Measurements from ENCODE around the gene ZNF33B. TPM values are rescaled to one million over a fixed set of nuclear protein-coding genes. Genes with fewer than 3 reads are reported as not detected.

ZNF33B gene
- total RNA-seq, 1 donor from 2014 or later: 34.5 TPM

DNA sequence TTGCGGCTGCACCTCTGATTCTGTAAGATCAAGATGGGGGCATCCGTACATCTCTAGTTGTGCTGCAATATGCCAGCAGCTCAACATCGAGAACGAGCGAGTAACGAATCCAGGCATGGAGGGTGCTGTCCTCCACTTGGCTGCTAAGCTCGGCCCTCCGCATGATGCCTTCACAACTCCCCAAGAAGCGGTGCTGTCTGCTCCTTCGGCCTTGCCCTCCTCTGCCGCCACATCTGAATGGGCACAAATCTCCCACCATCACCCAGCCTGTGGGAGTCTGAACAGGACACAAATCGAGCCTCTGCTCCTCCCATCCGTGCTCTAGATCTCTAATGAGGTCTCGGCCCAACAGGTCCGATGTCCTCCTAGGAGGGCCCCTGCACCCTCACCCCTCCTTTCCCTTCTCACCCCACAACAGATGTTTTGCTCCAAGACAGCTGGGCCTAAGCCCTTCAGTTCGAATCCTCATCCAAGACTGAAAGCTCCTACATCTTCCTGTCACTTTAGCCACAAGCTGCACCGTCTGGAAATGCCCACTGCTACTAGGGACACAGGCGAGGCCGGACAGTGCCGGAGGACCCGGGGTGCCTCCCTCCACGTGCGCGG lies 86.7 kb downstream of the ZNF33B start:
- H3K4me1 ChIP-seq: no peaks in the 10 kb centered on the region
- H2AFZ ChIP-seq (replicated peaks): peak overlapping the region; percentile 79
- TF ChIP-seq EZH2 (IDR thresholded peaks at IDR 0.05) (no peak), EZH2phosphoT487 (IDR thresholded peaks at IDR 0.05) (no peak)
- TF ChIP-seq, protein P1, sequence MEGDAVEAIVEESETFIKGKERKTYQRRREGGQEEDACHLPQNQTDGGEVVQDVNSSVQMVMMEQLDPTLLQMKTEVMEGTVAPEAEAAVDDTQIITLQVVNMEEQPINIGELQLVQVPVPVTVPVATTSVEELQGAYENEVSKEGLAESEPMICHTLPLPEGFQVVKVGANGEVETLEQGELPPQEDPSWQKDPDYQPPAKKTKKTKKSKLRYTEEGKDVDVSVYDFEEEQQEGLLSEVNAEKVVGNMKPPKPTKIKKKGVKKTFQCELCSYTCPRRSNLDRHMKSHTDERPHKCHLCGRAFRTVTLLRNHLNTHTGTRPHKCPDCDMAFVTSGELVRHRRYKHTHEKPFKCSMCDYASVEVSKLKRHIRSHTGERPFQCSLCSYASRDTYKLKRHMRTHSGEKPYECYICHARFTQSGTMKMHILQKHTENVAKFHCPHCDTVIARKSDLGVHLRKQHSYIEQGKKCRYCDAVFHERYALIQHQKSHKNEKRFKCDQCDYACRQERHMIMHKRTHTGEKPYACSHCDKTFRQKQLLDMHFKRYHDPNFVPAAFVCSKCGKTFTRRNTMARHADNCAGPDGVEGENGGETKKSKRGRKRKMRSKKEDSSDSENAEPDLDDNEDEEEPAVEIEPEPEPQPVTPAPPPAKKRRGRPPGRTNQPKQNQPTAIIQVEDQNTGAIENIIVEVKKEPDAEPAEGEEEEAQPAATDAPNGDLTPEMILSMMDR (IDR thresholded peaks at IDR 0.05): no peak
- no peaks in the 10 kb centered on the region for H4K20me1 ChIP-seq (ENCODE audit: low read depth)
- Mint-ChIP-seq H3K36me3 (peaks cover 31% of the 10 kb centered on the region), H3K4me1 (peaks cover 18% of the 10 kb centered on the region), H3K9me3 (peaks cover 23% of the 10 kb centered on the region), H3K27ac (peak overlapping the region; percentile 48), H3K4me3 (peak overlapping the region; percentile 96), H3K27me3 (ENCODE audit: insufficient read depth, low read depth) (peaks cover 4% of the 10 kb centered on the region)
- peak overlapping the region; percentile 38 for H3K9ac ChIP-seq
- peaks cover 22% of the 10 kb centered on the region for H3K79me2 ChIP-seq (ENCODE audit: low read depth)
- no peaks in the 10 kb centered on the region for H3K9me3 ChIP-seq (ENCODE audit: low read depth)
- no peaks in the 10 kb centered on the region for H3K36me3 ChIP-seq
- H3K4me2 ChIP-seq: peak overlapping the region; percentile 72
- no peaks in the 10 kb centered on the region for H3F3A ChIP-seq (ENCODE audit: low read depth)
- peak overlapping the region; percentile 69 for H3K4me3 ChIP-seq
- peak; percentile 3 for DNase-seq (ENCODE audit: low spot score)
- no peak overlapping the region for H3K27ac ChIP-seq
- H3K27me3 ChIP-seq: no peaks in the 10 kb centered on the region

GRCh38 chr10:42549851-42550250 lies 88.5 kb downstream of the ZNF33B start:
- no peaks in the 10 kb centered on the region for H3K27me3 ChIP-seq
- Mint-ChIP-seq H3K9me3 (peaks cover 35% of the 10 kb centered on the region), H3K36me3 (peaks cover 35% of the 10 kb centered on the region), H3K4me3 (no peak overlapping the region), H3K27me3 (ENCODE audit: insufficient read depth, low read depth) (no peaks in the 10 kb centered on the region), H3K27ac (no peak overlapping the region), H3K4me1 (peaks cover 18% of the 10 kb centered on the region)
- H3K9me3 ChIP-seq (ENCODE audit: low read depth): peaks cover 13% of the 10 kb centered on the region
- no peak overlapping the region for H3K9ac ChIP-seq
- no peak overlapping the region for H2AFZ ChIP-seq (replicated peaks)
- H4K20me1 ChIP-seq (ENCODE audit: low read depth): no peaks in the 10 kb centered on the region
- H3K27ac ChIP-seq: no peak overlapping the region
- no peaks in the 10 kb centered on the region for H3F3A ChIP-seq (ENCODE audit: low read depth)
- no peak overlapping the region for H3K4me2 ChIP-seq
- no peaks in the 10 kb centered on the region for H3K4me1 ChIP-seq
- TF ChIP-seq, protein P1 (IDR thresholded peaks at IDR 0.05): no peak
- TF ChIP-seq EZH2phosphoT487 (IDR thresholded peaks at IDR 0.05) (no peak), EZH2 (IDR thresholded peaks at IDR 0.05) (no peak)
- DNase-seq (ENCODE audit: low spot score): no peak
- no peak overlapping the region for H3K4me3 ChIP-seq
- peaks cover 27% of the 10 kb centered on the region for H3K79me2 ChIP-seq (ENCODE audit: low read depth)
- no peaks in the 10 kb centered on the region for H3K36me3 ChIP-seq

- H3K36me3 ChIP-seq: no peaks in the 10 kb centered on the region
- Mint-ChIP-seq H3K9me3 (peaks cover 49% of the 10 kb centered on the region), H3K4me1 (peaks cover 16% of the 10 kb centered on the region), H3K27me3 (ENCODE audit: insufficient read depth, low read depth) (no peaks in the 10 kb centered on the region), H3K27ac (no peak overlapping the region), H3K36me3 (peaks cover 40% of the 10 kb centered on the region), H3K4me3 (no peak overlapping the region)
- no peaks in the 10 kb centered on the region for H3K27me3 ChIP-seq
- H3K79me2 ChIP-seq (ENCODE audit: low read depth): peaks cover 31% of the 10 kb centered on the region
- H3K4me2 ChIP-seq: no peak overlapping the region
- H3K9ac ChIP-seq: no peak overlapping the region
- H3K4me1 ChIP-seq: no peaks in the 10 kb centered on the region
- no peaks in the 10 kb centered on the region for H4K20me1 ChIP-seq (ENCODE audit: low read depth)
- no peak overlapping the region for H2AFZ ChIP-seq (replicated peaks)
- H3K9me3 ChIP-seq (ENCODE audit: low read depth): peaks cover 27% of the 10 kb centered on the region
- H3F3A ChIP-seq (ENCODE audit: low read depth): no peaks in the 10 kb centered on the region
- H3K4me3 ChIP-seq: no peak overlapping the region
- TF ChIP-seq EZH2 (IDR thresholded peaks at IDR 0.05) (no peak), EZH2phosphoT487 (IDR thresholded peaks at IDR 0.05) (no peak)
- TF ChIP-seq, protein P1 (IDR thresholded peaks at IDR 0.05): no peak
- H3K27ac ChIP-seq: no peak overlapping the region
- no peak for DNase-seq (ENCODE audit: low spot score)
These were observed 90.1 kb downstream of the ZNF33B start for GRCh38 chr10:42548254-42548653.

Data from neural progenitor cell (in vitro differentiated cells).